Common myeloid progenitor, CD34-positive (primary cell): Measurements from ENCODE around the gene FBXW7.

Experiments
- CTCF ChIA-PET: fragments of 350-600 bp; sonication (Branson Sonifier 250); formaldehyde crosslinking; loops from one replicate; lab custom pipeline; 2021; ENCODE audit warnings: antibody characterized with exemption; lab: Charles Lee
- POLR2A ChIA-PET: fragments of 350-600 bp; sonication (Branson Sonifier 250); formaldehyde crosslinking; loops from one replicate; lab custom pipeline; 2021; ENCODE audit warnings: antibody characterized with exemption; lab: Charles Lee
- DNase-seq, 3 donors: peaks; one replicate each; pipeline versions ENCODE4 v3.0.0 to v3.0.0-alpha.2; 2013
- H3K27ac ChIP-seq, 2 experiments: 1 replicate in 1 of 2; 2 replicates in 1 of 2; pipeline ENCODE4 v1.7.0; 2013; ENCODE audit warnings: inconsistent platforms in 2 of 2, low read length in 2 of 2, mild to moderate bottlenecking in 2 of 2, low read depth in 1 of 2, moderate library complexity in 1 of 2; ENCODE audit not compliant: severe bottlenecking in 2 of 2, insufficient read depth in 1 of 2, poor library complexity in 1 of 2
- H3K27me3 ChIP-seq, 5 experiments: replicated peaks in 2 of 5; 1 replicate in 3 of 5; 2 replicates in 2 of 5; pipeline versions ENCODE4 v1.6.1 to v1.7.0; 2013; ENCODE audit warnings: low read length in 4 of 5, mild to moderate bottlenecking in 2 of 5, moderate library complexity in 2 of 5, inconsistent platforms in 1 of 5; ENCODE audit not compliant: insufficient read depth in 5 of 5, control insufficient read depth in 4 of 5
- H3K36me3 ChIP-seq, 4 experiments: 1 replicate in 2 of 4; 2 replicates in 2 of 4; pipeline versions ENCODE4 v1.6.1 to v1.7.0; 2013; ENCODE audit warnings: low read length in 3 of 4, control low read depth in 1 of 4, mild to moderate bottlenecking in 1 of 4; ENCODE audit not compliant: control insufficient read depth in 4 of 4, insufficient read depth in 4 of 4
- H3K4me1 ChIP-seq, 4 experiments: 1 replicate in 3 of 4; 2 replicates in 1 of 4; pipeline versions ENCODE4 v1.6.1 to v1.7.1; 2013; ENCODE audit warnings: low read length in 3 of 4, mild to moderate bottlenecking in 3 of 4, control low read depth in 1 of 4, inconsistent platforms in 1 of 4, moderate library complexity in 1 of 4; ENCODE audit not compliant: control insufficient read depth in 4 of 4, insufficient read depth in 4 of 4; ENCODE audit errors: control extremely low read depth in 1 of 4
- H3K4me3 ChIP-seq, 7 experiments: 1 replicate in 4 of 7; 2 replicates in 3 of 7; pipeline versions ENCODE4 v1.5.1 to v1.7.0; 2013; ENCODE audit warnings: mild to moderate bottlenecking in 7 of 7, low read length in 6 of 7, moderate library complexity in 6 of 7, inconsistent platforms in 2 of 7, low read depth in 2 of 7, control low read depth in 1 of 7; ENCODE audit not compliant: insufficient read depth in 4 of 7, control insufficient read depth in 1 of 7; ENCODE audit errors: extremely low read depth in 1 of 7
- H3K9me3 ChIP-seq, 5 experiments: 1 replicate in 4 of 5; 2 replicates in 1 of 5; pipeline versions ENCODE4 v1.6.1 to v1.7.1; 2013; ENCODE audit warnings: low read length in 4 of 5, mild to moderate bottlenecking in 2 of 5, inconsistent platforms in 1 of 5, low read depth in 1 of 5, moderate library complexity in 1 of 5; ENCODE audit not compliant: control insufficient read depth in 4 of 5, insufficient read depth in 2 of 5; ENCODE audit errors: control extremely low read depth in 1 of 5
- WGBS: methylation state at CpG from one replicate; pipeline ENCODE4 v1.1.5; 2013; ENCODE audit not compliant: insufficient coverage; 5-methylcytosine and 5-hydroxymethylcytosine counted together

The FBXW7 gene

GRCh38 chr4:152283801-152284470 is 252.0 kb downstream of the FBXW7 start:
- DNase-seq = no peak
- H3K27me3 ChIP-seq = no peaks in the 10 kb centered on the region
- H3K27ac ChIP-seq = no peak overlapping the region
- no peak overlapping the region for H3K4me3 ChIP-seq
- no CpG with 5 or more reads among the region's 2 CpGs for WGBS
- POLR2A ChIA-PET = no interaction called here
- H3K9me3 ChIP-seq = no peaks in the 10 kb centered on the region
- CTCF ChIA-PET = interaction anchor here (1.0 kb wide), 1 partner anchor 621 kb away, joined by 3 read pairs; no protein-coding TSS in a partner anchor
- no peaks in the 10 kb centered on the region for H3K4me1 ChIP-seq
- H3K36me3 ChIP-seq = no peaks in the 10 kb centered on the region

- WGBS = 58% methylated on average over 5 of the region's 6 CpGs
- Histone ChIP-seq H3K27me3 (no peaks in the 10 kb centered on the region), H3K9me3 (no peaks in the 10 kb centered on the region), H3K27ac (no peak overlapping the region), H3K4me1 (no peaks in the 10 kb centered on the region), H3K36me3 (no peaks in the 10 kb centered on the region), H3K4me3 (no peak overlapping the region)
- no peak for DNase-seq
- POLR2A ChIA-PET = no interaction called here
- CTCF ChIA-PET = no interaction called here
Measured at GRCh38 chr4:152281822-152282221, 254.1 kb downstream of the FBXW7 start.

- no peak overlapping the region for H3K4me3 ChIP-seq
- H3K27me3 ChIP-seq = no peaks in the 10 kb centered on the region
- H3K27ac ChIP-seq = no peak overlapping the region
- 100% methylated on average over 1 of the region's 2 CpGs for WGBS
- ChIA-PET CTCF (no interaction called here), POLR2A (no interaction called here)
- H3K4me1 ChIP-seq = no peaks in the 10 kb centered on the region
- no peak for DNase-seq
- no peaks in the 10 kb centered on the region for H3K36me3 ChIP-seq
- H3K9me3 ChIP-seq = no peaks in the 10 kb centered on the region
Measured at GRCh38 chr4:152281211-152281610, 254.7 kb downstream of the FBXW7 start.

GRCh38 chr4:152279234-152279566 is 256.7 kb downstream of the FBXW7 start:
- no peaks in the 10 kb centered on the region for H3K4me1 ChIP-seq
- H3K27ac ChIP-seq = no peak overlapping the region
- 95% methylated on average over 7 of the region's 8 CpGs for WGBS
- no peaks in the 10 kb centered on the region for H3K36me3 ChIP-seq
- ChIA-PET CTCF (interaction anchor here (0.6 kb wide), 1 partner anchor 10 kb away, joined by 3 read pairs; no protein-coding TSS in a partner anchor), POLR2A (no interaction called here)
- no peaks in the 10 kb centered on the region for H3K9me3 ChIP-seq
- H3K4me3 ChIP-seq = no peak overlapping the region
- no peak for DNase-seq
- H3K27me3 ChIP-seq = no peaks in the 10 kb centered on the region

- Histone ChIP-seq H3K27ac (no peak overlapping the region), H3K9me3 (no peaks in the 10 kb centered on the region), H3K4me1 (no peaks in the 10 kb centered on the region), H3K36me3 (no peaks in the 10 kb centered on the region), H3K27me3 (no peaks in the 10 kb centered on the region), H3K4me3 (no peak overlapping the region)
- CTCF ChIA-PET = interaction anchor here (0.6 to 1.2 kb wide), 2 partner anchors 10 to 11 kb away, joined by 3 to 4 read pairs; no protein-coding TSS in a partner anchor
- POLR2A ChIA-PET = no interaction called here
- no peak for DNase-seq
- 97% methylated on average over 3 of the region's 9 CpGs for whole genome bisulfite sequencing
Measured at GRCh38 chr4:152278505-152279233, 257.2 kb downstream of the FBXW7 start.

GRCh38 chr4:152278172-152278504 is 257.8 kb downstream of the FBXW7 start:
- CTCF ChIA-PET = interaction anchor here (1.2 kb wide), 1 partner anchor 9 kb away, joined by 4 read pairs; no protein-coding TSS in a partner anchor

GRCh38 chr4:152277333-152277732 is 258.6 kb downstream of the FBXW7 start:
- no peaks in the 10 kb centered on the region for H3K36me3 ChIP-seq
- POLR2A ChIA-PET = no interaction called here

More at GRCh38 chr4:152278172-152278504, 257.8 kb downstream of the FBXW7 start:
- Histone ChIP-seq H3K4me1 (no peaks in the 10 kb centered on the region), H3K27ac (no peak overlapping the region), H3K36me3 (no peaks in the 10 kb centered on the region), H3K27me3 (no peaks in the 10 kb centered on the region), H3K9me3 (no peaks in the 10 kb centered on the region), H3K4me3 (no peak overlapping the region)
- POLR2A ChIA-PET = no interaction called here
- DNase-seq = no peak

More at GRCh38 chr4:152277333-152277732, 258.6 kb downstream of the FBXW7 start:
- Histone ChIP-seq H3K27me3 (no peaks in the 10 kb centered on the region), H3K9me3 (no peaks in the 10 kb centered on the region), H3K27ac (no peak overlapping the region), H3K4me1 (no peaks in the 10 kb centered on the region), H3K4me3 (no peak overlapping the region)
- CTCF ChIA-PET = interaction anchor here (1.2 kb wide), 1 partner anchor 8 kb away, joined by 4 read pairs; no protein-coding TSS in a partner anchor
- 100% methylated on average over 4 of the region's 5 CpGs for WGBS
- no peak for DNase-seq
